Activated CD8-positive, alpha-beta T cell treated with anti-CD3 and anti-CD28 coated beads, Interleukin-2, amount 10 ng/mL, durations not matched to agents 7 days and 5 days (primary cell): ENCODE measurements around the gene TCAF2. TPM values are rescaled to one million over a fixed set of nuclear protein-coding genes. Genes with fewer than 3 reads are reported as not detected.
A peak's percentile ranks its signal among the peaks of the same experiment; 100 is the strongest.
"Not testable (repeated sequence)": the region's sequence is repeated elsewhere in the genome, so short reads cannot be mapped to it uniquely, and the experiment has no call there.

Experiments
- ATAC-seq: fragments of 150-1000 bp; cut with Tn5 transposase; one replicate; pipeline ENCODE4 v1.10.0; 2021; ENCODE audit warnings: moderate library complexity
- CTCF ChIA-PET: fragments of 350-600 bp; sonication (Branson Sonifier 250); formaldehyde crosslinking; loops from one replicate; lab custom pipeline; 2021; ENCODE audit warnings: antibody characterized with exemption; lab: Charles Lee
- POLR2A ChIA-PET: fragments of 350-600 bp; sonication (Branson Sonifier 250); formaldehyde crosslinking; loops from one replicate; lab custom pipeline; 2021; ENCODE audit warnings: antibody characterized with exemption; lab: Charles Lee
- DNase-seq: peaks from one replicate; pipeline ENCODE4 v3.0.0-alpha.2; 2020
- H3K27ac Mint-ChIP-seq: one replicate; pipeline ENCODE4 v1.8.0; 2021; ENCODE audit warnings: mild to moderate bottlenecking, mixed read lengths
- H3K27me3 Mint-ChIP-seq: one replicate; pipeline ENCODE4 v1.8.0; 2021; ENCODE audit warnings: low read depth, mixed read lengths
- H3K36me3 Mint-ChIP-seq: one replicate; pipeline ENCODE4 v1.8.0; 2021; ENCODE audit warnings: low read depth, mixed read lengths
- H3K4me1 Mint-ChIP-seq: one replicate; pipeline ENCODE4 v1.8.0; 2021; ENCODE audit warnings: low read depth, mixed read lengths
- H3K4me3 Mint-ChIP-seq: one replicate; pipeline ENCODE4 v1.8.0; 2021; ENCODE audit warnings: mild to moderate bottlenecking, mixed read lengths
- H3K9me3 Mint-ChIP-seq: one replicate; pipeline ENCODE4 v1.8.0; 2022; ENCODE audit warnings: mixed read lengths; ENCODE audit not compliant: insufficient read depth
- total RNA-seq, 2 experiments: library from RNA; stranded (reverse); gene quantifications; one replicate each; pipeline ENCODE4 v1.2.3, GENCODE V29; 2021

The TCAF2 gene
- total RNA-seq, 2 experiments from 2014 or later: 14.1 to 15.2 TPM

DNA sequence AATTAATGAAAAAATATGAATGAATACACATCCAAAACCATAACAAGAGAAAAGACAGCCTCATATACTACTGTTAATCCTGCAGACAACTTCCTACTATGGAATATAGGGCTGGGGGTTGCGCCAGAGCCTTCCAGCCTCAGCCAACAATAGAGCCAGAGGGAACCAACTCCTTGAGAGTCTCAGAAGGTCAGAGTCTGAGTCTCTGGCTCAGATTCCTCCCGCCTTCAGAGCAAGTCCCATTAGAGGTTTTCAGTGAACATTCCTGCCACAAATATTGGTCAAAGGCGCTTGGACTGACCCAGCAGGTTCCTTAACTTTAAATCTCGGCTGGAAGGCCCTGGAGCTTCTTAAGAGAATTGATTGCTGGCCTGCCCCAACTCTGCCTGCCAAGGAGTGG, 11.7 kb downstream of the TCAF2 start:
- DNase-seq, H3K27ac Mint-ChIP-seq, H3K27me3 Mint-ChIP-seq, ATAC-seq, H3K9me3 Mint-ChIP-seq, H3K36me3 Mint-ChIP-seq, CTCF ChIA-PET, H3K4me1 Mint-ChIP-seq, POLR2A ChIA-PET, H3K4me3 Mint-ChIP-seq: not testable (repeated sequence)

DNA sequence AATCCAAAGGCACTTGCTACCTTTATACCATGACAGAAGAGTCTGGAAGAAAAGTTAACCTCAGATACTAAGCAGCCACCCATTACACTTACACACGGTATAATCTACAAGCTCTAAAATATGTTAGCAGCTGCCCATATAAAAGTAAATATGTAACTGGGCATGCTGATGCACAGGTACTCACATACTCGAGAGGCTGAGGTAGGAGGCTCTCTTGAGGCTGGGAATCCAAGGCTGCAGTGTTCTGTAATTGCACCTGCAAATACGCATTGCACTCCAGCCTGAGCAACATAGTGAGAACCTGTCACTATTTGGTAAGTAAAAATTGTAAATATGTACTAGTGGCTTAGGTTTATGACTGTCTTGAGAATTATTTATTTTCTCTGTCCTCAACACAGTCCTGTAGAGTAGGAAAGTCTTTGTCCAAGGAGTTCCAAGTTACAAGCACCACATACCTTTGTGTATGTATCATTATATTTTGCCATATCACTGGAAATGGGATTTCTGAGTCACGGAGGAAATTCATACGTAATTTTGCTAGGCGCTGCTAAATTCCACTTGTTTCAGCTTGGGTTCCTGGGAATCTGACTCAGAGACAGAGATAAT, 12.3 kb downstream of the TCAF2 start:
- H3K27ac Mint-ChIP-seq, H3K9me3 Mint-ChIP-seq, H3K4me3 Mint-ChIP-seq, POLR2A ChIA-PET, DNase-seq, ATAC-seq, CTCF ChIA-PET, H3K27me3 Mint-ChIP-seq, H3K36me3 Mint-ChIP-seq, H3K4me1 Mint-ChIP-seq: not testable (repeated sequence)

DNA sequence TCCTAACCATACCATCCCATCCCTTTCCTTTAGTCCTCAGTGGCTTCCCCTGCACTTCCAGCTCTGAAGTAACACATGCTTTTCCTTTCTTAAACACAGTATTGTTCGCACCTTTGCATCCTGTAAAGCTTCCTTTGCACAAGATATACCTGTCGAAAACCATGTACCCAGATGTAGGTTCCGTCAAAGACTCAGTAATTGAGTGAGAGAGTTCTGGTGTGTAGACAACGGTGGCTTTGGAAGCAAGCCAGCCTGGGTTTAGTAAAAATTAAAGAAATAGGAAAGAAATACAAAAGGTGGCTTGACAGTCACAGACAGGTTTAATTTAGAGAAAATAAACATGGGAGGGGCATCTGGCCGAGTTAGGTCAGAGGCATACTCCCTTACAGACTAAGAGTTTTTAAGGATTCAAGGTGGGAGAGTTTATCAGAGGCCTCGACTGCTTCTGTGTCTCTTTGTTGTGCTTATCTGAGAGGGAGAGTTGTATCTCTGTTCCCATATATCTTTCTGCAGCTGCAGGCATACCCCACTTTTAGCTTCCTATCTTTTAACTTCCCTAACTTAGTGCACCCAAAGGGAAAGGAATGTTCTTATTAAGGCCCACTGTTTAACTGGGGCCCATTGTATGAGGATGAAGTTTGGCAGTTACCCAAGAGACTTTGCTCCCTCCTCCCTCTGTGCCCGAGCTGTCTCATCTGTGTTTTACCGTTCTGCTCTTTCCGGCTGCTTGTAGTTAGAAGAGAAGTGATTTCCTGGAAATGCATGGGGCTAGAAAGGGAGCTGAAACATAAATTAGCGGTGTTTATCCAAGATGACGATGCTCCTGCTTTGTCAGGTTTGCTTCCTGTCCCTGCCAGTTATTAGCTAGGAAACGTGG, 14.8 kb downstream of the TCAF2 start:
- H3K9me3 Mint-ChIP-seq, H3K36me3 Mint-ChIP-seq, H3K27me3 Mint-ChIP-seq, H3K4me1 Mint-ChIP-seq, H3K4me3 Mint-ChIP-seq, DNase-seq, CTCF ChIA-PET, POLR2A ChIA-PET, H3K27ac Mint-ChIP-seq: not testable (repeated sequence)
- peak; percentile 78 for ATAC-seq

DNA sequence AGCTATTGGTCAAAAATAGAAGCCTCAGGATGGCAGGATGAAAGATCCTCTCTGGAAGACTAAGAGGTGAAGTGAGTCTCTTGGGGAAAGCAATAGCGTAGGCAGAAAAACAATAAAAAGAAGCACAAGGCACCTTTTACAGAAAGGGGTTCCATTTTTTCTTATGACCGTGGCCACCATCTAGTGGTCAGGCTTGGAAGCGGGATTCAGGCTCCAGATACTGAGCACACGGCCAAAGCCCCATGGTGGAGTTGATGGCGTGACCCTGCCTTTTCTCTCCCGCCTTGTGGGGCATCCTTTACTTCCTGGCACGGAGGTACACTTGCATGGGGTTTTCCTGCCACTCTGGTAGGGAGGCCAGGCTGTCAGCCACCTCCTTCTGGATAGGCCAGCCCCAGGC, 18.6 kb downstream of the TCAF2 start:
- H3K27me3 Mint-ChIP-seq, H3K9me3 Mint-ChIP-seq, ATAC-seq, H3K4me1 Mint-ChIP-seq, H3K4me3 Mint-ChIP-seq, POLR2A ChIA-PET, DNase-seq, CTCF ChIA-PET, H3K36me3 Mint-ChIP-seq, H3K27ac Mint-ChIP-seq: not testable (repeated sequence)

DNA sequence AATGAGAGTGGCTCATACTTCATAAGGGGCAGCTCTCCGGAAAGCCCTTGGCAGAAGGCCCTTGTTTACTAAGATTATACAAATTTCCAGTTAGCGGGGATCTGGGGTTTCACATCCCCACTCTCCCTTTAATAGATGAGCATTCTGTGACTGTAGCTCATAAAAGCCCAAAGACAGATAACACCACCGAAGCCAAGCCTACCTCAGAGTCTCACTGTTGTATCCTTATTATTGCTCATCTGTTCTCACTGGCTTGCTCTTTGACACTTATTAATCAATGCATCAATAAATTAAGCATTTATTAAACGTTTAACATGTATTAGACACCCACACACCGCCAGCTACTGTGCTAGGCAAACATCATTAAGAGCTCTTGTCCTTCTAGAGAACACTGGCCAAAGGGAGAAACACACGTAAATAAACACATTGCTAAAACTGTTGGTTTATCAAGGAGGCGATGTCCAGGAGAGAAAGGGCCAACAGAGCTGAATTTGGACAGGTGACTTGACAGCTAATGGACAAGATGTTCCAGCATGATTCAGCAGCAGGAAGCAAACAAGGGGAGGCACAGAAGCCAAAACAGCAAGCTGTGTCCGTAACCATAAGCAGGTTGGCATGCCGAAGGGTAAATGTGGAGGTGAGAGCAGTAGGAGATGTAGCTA, 19.9 kb downstream of the TCAF2 start:
- H3K4me1 Mint-ChIP-seq, H3K27ac Mint-ChIP-seq, DNase-seq, ATAC-seq, H3K4me3 Mint-ChIP-seq, CTCF ChIA-PET, POLR2A ChIA-PET, H3K27me3 Mint-ChIP-seq, H3K36me3 Mint-ChIP-seq, H3K9me3 Mint-ChIP-seq: not testable (repeated sequence)

DNA sequence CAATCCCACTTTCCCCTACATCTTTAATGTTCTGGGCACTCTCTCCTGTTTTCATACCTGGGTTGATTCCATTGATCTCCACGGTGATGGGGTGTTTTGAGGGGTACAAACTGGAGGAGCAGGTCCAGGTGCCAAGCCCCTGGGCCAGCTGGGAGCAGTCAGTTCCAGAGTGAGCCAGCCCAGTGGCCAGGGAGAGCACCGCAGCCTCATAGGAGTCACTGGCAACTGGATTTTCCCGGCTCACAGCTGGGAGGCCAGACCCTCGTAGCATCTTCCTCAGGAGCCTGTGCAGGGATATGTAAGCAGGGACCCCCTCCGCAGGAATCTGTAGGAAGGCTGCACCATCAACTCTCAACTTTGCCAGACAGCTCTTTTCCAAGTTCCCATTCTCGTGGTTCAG, 25.8 kb downstream of the TCAF2 start:
- CTCF ChIA-PET, DNase-seq, H3K4me3 Mint-ChIP-seq, H3K27me3 Mint-ChIP-seq, ATAC-seq, H3K27ac Mint-ChIP-seq, H3K9me3 Mint-ChIP-seq, H3K4me1 Mint-ChIP-seq, H3K36me3 Mint-ChIP-seq, POLR2A ChIA-PET: not testable (repeated sequence)

DNA sequence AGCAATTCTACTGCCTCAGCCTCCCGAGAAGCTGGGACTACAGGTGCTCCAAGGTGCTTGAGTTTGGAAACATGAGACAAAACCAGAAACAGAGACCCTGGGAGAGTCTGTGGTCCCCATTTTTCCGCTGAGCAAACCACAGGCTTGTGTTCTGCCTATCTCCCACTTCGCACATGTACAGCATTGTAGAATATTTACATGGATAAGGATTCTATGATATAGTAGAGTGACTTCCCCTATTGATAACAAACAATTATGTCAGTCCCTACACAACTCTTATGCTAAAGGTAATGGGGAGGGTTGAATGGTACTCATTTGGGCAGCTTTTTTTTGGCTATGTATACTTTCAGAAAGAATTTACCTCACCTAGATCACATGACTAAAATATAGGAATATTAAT, 29.1 kb downstream of the TCAF2 start:
- H3K27me3 Mint-ChIP-seq, H3K4me1 Mint-ChIP-seq, POLR2A ChIA-PET, H3K36me3 Mint-ChIP-seq, ATAC-seq, DNase-seq, H3K9me3 Mint-ChIP-seq, H3K27ac Mint-ChIP-seq, CTCF ChIA-PET, H3K4me3 Mint-ChIP-seq: not testable (repeated sequence)

DNA sequence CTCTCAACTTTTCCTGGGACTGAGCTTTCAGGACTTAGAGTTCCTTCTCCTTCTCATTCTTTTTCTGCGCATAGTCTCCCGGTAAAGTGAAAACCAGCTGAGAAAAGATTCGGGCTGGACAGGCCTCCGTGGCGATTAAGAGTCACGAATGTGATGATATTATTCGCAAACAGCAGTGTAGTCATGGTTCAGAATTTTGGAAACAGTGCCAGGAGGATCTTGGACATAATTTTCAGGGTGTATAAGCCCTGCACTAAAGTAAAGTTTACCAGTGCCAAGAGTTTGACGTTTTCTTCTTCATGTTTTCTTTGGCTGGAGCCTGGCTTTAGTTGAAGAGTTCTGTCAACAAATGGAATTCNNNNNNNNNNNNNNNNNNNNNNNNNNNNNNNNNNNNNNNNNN, 29.7 kb downstream of the TCAF2 start:
- H3K9me3 Mint-ChIP-seq, CTCF ChIA-PET, H3K4me3 Mint-ChIP-seq, H3K36me3 Mint-ChIP-seq, POLR2A ChIA-PET, H3K27me3 Mint-ChIP-seq, H3K4me1 Mint-ChIP-seq, DNase-seq, H3K27ac Mint-ChIP-seq, ATAC-seq: not testable (repeated sequence)

Other genes with a start within 250 kb of the TCAF2 start
- gene ZYX, start 239.6 kb upstream of the TCAF2 start, total RNA-seq: 100 to 1,000 TPM; 179 to 192 TPM
- 10 to 100 TPM; 12.4 to 15.7 TPM for gene EPHA1, start 212.1 kb upstream of the TCAF2 start, total RNA-seq
- under 1 TPM; 0.26 to 0.29 TPM for gene TAS2R60, start 177.5 kb upstream of the TCAF2 start, total RNA-seq
- not detected for gene TAS2R41, start 143.1 kb upstream of the TCAF2 start, total RNA-seq
- under 1 TPM; 0.42 to 0.87 TPM for gene CTAGE15, start 49.2 kb upstream of the TCAF2 start, total RNA-seq
- gene CTAGE6, start 136.7 kb downstream of the TCAF2 start, total RNA-seq: 1 to 10 TPM in 1 of 2 experiments, under 1 TPM in 1; 0.44 to 1.2 TPM